Adrenal gland (tissue), 12 donors: ENCODE measurements around the gene NKAIN2. TPM values are rescaled to one million over a fixed set of nuclear protein-coding genes. Genes with fewer than 3 reads are reported as not detected.

Experiments
- DNase-seq, 7 donors: peaks; one replicate each; pipeline ENCODE4 v3.0.0-alpha.2; 2019 to 2020
- H3K27ac ChIP-seq, 5 donors: fragments of 200-600 bp; sonication (generic) in 4 of 5; 1 replicate in 3 of 5; 2 replicates in 2 of 5; pipeline versions ENCODE4 v1.5.1 to v1.8.0; 2016 to 2020; ENCODE audit warnings: mild to moderate bottlenecking in 1 of 5
- H3K27me3 ChIP-seq: fragments of 200-600 bp; 2 replicates; pipeline ENCODE4 v1.8.0; 2021
- H3K36me3 ChIP-seq, 2 donors: fragments of 200-600 bp; replicated peaks in 1 of 2; 1 replicate in 1 of 2; 2 replicates in 1 of 2; pipeline versions ENCODE4 v1.5.1 to v1.8.0; 2018 to 2022
- H3K4me1 ChIP-seq, 2 donors: fragments of 200-600 bp; replicated peaks in 1 of 2; 1 replicate in 1 of 2; 2 replicates in 1 of 2; pipeline versions ENCODE4 v1.5.1 to v1.8.0; 2018 to 2021
- H3K4me3 ChIP-seq, 4 donors: fragments of 200-600 bp; sonication (generic) in 3 of 4; one replicate each; pipeline ENCODE4 v1.5.1; 2016 to 2018
- H3K9me3 ChIP-seq, 3 donors: fragments of 200-600 bp; sonication (generic) in 1 of 3; replicated peaks in 1 of 3; 1 replicate in 2 of 3; 2 replicates in 1 of 3; pipeline versions ENCODE4 v1.5.1 to v1.8.0; 2016 to 2021
- POLR2A ChIP-seq, 2 donors: fragments of 450-650 bp; IDR thresholded peaks; one replicate each; pipeline ENCODE4 v1.6.1; 2017; ENCODE audit warnings: antibody characterized with exemption in 2 of 2, mild to moderate bottlenecking in 2 of 2, moderate library complexity in 1 of 2
- WGBS, 4 donors: extraction: QIAGEN DNeasy Blood & Tissue Kit in 2 of 4; methylation state at CpG; one replicate each; pipeline versions ENCODE4 v1.1.5 to v1.1.7; 2013 to 2017; 5-methylcytosine and 5-hydroxymethylcytosine counted together
- intact Hi-C, 2 donors: fragments of 100-400 bp; cut with DNase I; formaldehyde crosslinking; loops; one replicate each; pipeline versions ENCODE4 v1.14.1 to v1.15.0; 2022 to 2023
- polyA plus RNA-seq, 3 donors: library from polyadenylated mRNA; stranded (reverse); fragments of 200-250 nt in 2 of 3; fragments of 350-450 nt in 1 of 3; fragmentation: Illumina TruSeq in 1 of 3; extraction: RNeasy Lipid Tissue Mini Kit (QIAGEN cat#74804) in 1 of 3; gene quantifications; one replicate each; pipeline ENCODE4 v1.2.3, GENCODE V29; 2013 to 2014
- total RNA-seq, 9 donors: library from RNA; depleted of rRNA in 4 of 9; stranded (reverse); fragments of >200 nt in 4 of 9; fragments of 120-200 nt in 1 of 9; fragmentation: NEBNext Ultra II Directional in 1 of 9; extraction: Animal tissue kit (Norgen Biotek cat#: 25700) in 1 of 9; gene quantifications; one replicate each; pipeline versions ENCODE4 v1.1.0 to v1.2.4, GENCODE V29; 2013 to 2023
- TF ChIP-seq, protein P1 (sequence below), 6 experiments: fragments of 450-650 bp in 4 of 6; fragments of 200-600 bp in 2 of 6; sonication (generic) in 1 of 6; IDR thresholded peaks; 1 replicate in 5 of 6; 2 replicates in 1 of 6; pipeline versions ENCODE4 v1.5.1 to v1.8.0; 2016 to 2021; ENCODE audit warnings: antibody characterized with exemption in 6 of 6, mild to moderate bottlenecking in 2 of 6, moderate library complexity in 1 of 6
- donor health status: healthy with polysubstance abuse.
- donor health status: Bipolar disorder and iron deficiency.
- donor health status: DM: yes; HTN: yes; CAD: no.
- donor health status: DM: no; HTN: no; CAD: no.
- donor health status: DM: no; HTN: no; CAD: no.
- donor health status: DM: yes; HTN: yes; CAD: no.

NKAIN2 gene
- total and polyA plus RNA-seq, 12 donors = under 0.01 to 0.61 (median 0.23) TPM; not detected in 3

DNA sequence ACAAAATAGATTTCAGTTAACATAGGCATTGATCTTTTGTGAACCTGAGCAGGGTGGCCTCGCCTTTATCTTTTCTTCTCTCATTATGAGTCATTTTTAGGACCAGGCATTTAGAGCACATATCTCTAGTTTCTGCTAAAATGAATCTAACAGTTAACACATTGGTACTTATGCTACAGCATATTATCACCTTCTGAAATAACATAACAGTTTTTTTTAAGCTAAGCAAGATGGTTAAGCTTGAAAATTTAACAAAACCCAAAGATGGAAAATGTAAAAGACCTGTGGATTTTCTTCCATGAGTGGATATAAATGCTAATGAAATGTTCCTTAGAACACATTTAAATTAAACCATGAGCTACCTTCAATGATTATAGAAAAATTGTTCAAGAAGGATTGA is 671.5 kb downstream of the NKAIN2 start:
- no peak overlapping the region for H3K27ac ChIP-seq
- no peaks in the 10 kb centered on the region for H3K27me3 ChIP-seq
- TF ChIP-seq, protein P1, sequence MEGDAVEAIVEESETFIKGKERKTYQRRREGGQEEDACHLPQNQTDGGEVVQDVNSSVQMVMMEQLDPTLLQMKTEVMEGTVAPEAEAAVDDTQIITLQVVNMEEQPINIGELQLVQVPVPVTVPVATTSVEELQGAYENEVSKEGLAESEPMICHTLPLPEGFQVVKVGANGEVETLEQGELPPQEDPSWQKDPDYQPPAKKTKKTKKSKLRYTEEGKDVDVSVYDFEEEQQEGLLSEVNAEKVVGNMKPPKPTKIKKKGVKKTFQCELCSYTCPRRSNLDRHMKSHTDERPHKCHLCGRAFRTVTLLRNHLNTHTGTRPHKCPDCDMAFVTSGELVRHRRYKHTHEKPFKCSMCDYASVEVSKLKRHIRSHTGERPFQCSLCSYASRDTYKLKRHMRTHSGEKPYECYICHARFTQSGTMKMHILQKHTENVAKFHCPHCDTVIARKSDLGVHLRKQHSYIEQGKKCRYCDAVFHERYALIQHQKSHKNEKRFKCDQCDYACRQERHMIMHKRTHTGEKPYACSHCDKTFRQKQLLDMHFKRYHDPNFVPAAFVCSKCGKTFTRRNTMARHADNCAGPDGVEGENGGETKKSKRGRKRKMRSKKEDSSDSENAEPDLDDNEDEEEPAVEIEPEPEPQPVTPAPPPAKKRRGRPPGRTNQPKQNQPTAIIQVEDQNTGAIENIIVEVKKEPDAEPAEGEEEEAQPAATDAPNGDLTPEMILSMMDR (IDR thresholded peaks at IDR 0.05) = no peak
- no peak for TF ChIP-seq POLR2A (IDR thresholded peaks at IDR 0.05)
- H3K36me3 ChIP-seq = no peaks in the 10 kb centered on the region
- no peaks in the 10 kb centered on the region for H3K4me1 ChIP-seq
- WGBS, 4 donors = 42 to 57% (median 51%) methylated on average over 1 of the region's 1 CpG
- no peak overlapping the region for H3K4me3 ChIP-seq
- no peaks in the 10 kb centered on the region for H3K9me3 ChIP-seq
- intact Hi-C loops = no loop called here
- no peak for DNase-seq

DNA sequence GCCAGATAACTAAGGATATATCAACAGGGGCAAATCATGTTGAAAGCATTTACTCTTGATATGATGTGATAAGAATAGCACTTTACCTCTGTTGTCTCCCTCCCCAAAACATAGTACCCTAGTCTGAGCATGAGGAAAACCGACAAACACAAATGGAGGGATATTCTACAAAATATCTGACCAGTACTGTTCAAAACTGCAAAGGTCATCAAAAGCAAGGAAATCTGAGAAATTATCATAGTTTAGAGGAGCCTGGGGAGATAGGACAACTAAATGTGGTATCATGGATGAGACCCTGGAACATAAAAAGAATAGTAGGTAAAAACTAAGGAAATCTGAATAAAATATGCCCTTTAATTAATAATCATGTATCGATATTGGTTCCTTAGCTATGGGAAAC is 675.2 kb downstream of the NKAIN2 start:
- Histone ChIP-seq H3K36me3 (no peaks in the 10 kb centered on the region), H3K27ac (no peak overlapping the region), H3K4me1 (no peaks in the 10 kb centered on the region), H3K4me3 (no peak overlapping the region), H3K27me3 (no peaks in the 10 kb centered on the region), H3K9me3 (no peaks in the 10 kb centered on the region)
- no peak for DNase-seq
- intact Hi-C loops = no loop called here
- TF ChIP-seq POLR2A (IDR thresholded peaks at IDR 0.05) = no peak
- TF ChIP-seq, protein P1 (IDR thresholded peaks at IDR 0.05) = no peak
- WGBS, 4 donors = 81 to 84% (median 82%) methylated on average over 2 of the region's 2 CpGs

DNA sequence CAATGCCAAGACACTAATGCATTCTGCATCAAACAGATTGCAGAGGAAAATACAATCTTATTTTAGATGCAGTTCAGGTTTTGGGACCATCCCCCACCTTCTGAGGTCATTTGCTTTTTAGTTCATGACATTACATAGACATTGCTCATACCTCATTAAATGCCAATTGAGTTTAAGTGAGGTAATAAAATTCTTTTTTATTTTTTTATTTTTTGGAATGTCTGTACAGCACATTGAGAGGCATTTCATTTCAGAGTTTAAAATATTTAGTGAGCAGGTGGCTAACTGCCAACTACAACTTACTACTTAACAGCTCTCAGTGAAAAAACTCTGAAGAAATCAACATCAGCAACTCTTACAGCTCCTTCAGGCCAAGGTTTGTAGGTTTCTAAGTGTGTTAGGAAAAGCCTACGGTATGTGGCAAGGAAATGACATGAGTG is 676.3 kb downstream of the NKAIN2 start:
- Histone ChIP-seq H3K4me1 (no peaks in the 10 kb centered on the region), H3K36me3 (no peaks in the 10 kb centered on the region), H3K4me3 (no peak overlapping the region), H3K27me3 (no peaks in the 10 kb centered on the region), H3K27ac (no peak overlapping the region), H3K9me3 (no peaks in the 10 kb centered on the region)
- WGBS, 4 donors = 35 to 61% (median 46%) methylated on average over 1 of the region's 1 CpG
- TF ChIP-seq, protein P1 (IDR thresholded peaks at IDR 0.05) = no peak
- no peak for TF ChIP-seq POLR2A (IDR thresholded peaks at IDR 0.05)
- intact Hi-C loops = no loop called here
- no peak for DNase-seq

DNA sequence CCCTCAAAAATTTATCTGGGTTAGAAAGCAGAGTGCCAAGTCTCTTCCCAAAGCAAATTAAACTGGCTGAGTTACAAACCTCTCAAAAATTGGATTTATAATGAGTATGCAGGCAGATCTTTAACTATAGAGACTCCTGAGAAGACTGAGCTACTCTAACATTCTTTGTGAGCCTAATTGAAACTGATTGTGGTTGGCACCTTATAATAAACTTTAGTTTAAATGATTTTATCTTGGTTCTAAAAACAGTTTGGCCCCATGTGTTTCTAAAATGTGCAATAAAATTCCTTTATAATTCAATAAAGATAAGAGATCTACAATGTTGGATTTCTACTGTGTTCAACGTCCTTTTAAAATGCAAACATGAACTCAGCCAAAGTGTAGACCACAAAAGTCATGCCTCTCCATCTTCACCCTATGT is 678.4 kb downstream of the NKAIN2 start:
- Histone ChIP-seq H3K36me3 (no peaks in the 10 kb centered on the region), H3K4me1 (no peaks in the 10 kb centered on the region), H3K4me3 (no peak overlapping the region), H3K27ac (no peak overlapping the region), H3K27me3 (no peaks in the 10 kb centered on the region), H3K9me3 (no peaks in the 10 kb centered on the region)
- WGBS, 4 donors = 24 to 38% (median 34%) methylated on average over 1 of the region's 1 CpG
- TF ChIP-seq, protein P1 (IDR thresholded peaks at IDR 0.05) = no peak
- no peak for TF ChIP-seq POLR2A (IDR thresholded peaks at IDR 0.05)
- intact Hi-C loops = no loop called here
- no peak for DNase-seq
